ENCODE results near the gene CHST11. TPM values are rescaled to one million over a fixed set of nuclear protein-coding genes. Genes with fewer than 3 reads are reported as not detected.
"Not testable (repeated sequence)": the region's sequence is repeated elsewhere in the genome, so short reads cannot be mapped to it uniquely, and the experiment has no call there.

The CHST11 gene
- total RNA-seq, 1 donor from 2014 or later = 15.5 TPM

DNA sequence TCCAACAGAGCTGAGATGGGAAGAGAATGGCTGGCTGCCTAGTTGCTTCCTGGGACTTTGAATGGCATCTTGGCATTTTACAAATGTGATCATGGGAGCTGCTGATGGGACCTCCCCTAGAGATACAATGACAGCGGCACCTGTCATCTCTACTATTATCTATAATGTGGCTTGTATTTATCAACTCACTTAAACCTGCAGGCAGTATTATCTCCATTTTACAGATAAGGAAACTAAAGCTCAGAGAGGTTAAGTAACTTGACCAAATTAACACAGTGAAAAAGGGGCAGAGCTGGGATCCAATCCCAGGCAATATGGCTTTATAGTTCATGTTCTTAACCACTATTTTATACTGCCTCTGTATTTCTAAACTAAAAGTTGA is 111.7 kb downstream of the CHST11 start:
- H3K36me3 Mint-ChIP-seq = peaks cover 4% of the 10 kb centered on the region
- H3K4me3 Mint-ChIP-seq = no peak overlapping the region
- H3K27me3 Mint-ChIP-seq = no peaks in the 10 kb centered on the region
- no peak for DNase-seq (ENCODE audit: extremely low spot score, unreplicated experiment)
- TF ChIP-seq CTCF (conservative IDR thresholded peaks at IDR 0.05) = no peak
- peaks cover 2% of the 10 kb centered on the region for H3K4me1 Mint-ChIP-seq (ENCODE audit: unreplicated experiment)
- no peak overlapping the region for H3K27ac Mint-ChIP-seq
- no peaks in the 10 kb centered on the region for H3K9me3 Mint-ChIP-seq

DNA sequence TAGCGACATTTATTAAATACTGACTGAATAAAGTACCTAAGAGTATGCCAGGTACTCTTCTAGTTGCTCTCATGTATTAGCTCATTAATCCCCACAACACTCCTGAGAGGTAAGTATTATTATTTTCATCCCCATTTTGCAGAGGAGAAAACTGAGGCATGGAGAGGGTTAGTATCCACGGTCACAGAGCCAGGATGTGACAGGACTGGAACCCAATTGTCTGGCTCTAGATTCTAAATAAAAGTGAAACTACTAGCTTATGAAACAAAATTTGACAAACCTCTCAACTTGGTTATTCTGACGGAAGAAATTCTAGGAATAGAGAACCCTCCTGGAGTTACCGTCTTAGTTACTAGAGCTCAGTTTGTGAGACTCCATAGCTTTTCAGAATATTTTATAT is 112.2 kb downstream of the CHST11 start:
- peaks cover 4% of the 10 kb centered on the region for H3K36me3 Mint-ChIP-seq
- no peaks in the 10 kb centered on the region for H3K4me1 Mint-ChIP-seq (ENCODE audit: unreplicated experiment)
- H3K27ac Mint-ChIP-seq = no peak overlapping the region
- H3K27me3 Mint-ChIP-seq = no peaks in the 10 kb centered on the region
- H3K4me3 Mint-ChIP-seq = no peak overlapping the region
- H3K9me3 Mint-ChIP-seq = no peaks in the 10 kb centered on the region
- no peak for DNase-seq (ENCODE audit: extremely low spot score, unreplicated experiment)
- no peak for TF ChIP-seq CTCF (conservative IDR thresholded peaks at IDR 0.05)

GRCh38 chr12:104569346-104570173 is 112.8 kb downstream of the CHST11 start:
- H3K27me3 Mint-ChIP-seq = no peaks in the 10 kb centered on the region

DNA sequence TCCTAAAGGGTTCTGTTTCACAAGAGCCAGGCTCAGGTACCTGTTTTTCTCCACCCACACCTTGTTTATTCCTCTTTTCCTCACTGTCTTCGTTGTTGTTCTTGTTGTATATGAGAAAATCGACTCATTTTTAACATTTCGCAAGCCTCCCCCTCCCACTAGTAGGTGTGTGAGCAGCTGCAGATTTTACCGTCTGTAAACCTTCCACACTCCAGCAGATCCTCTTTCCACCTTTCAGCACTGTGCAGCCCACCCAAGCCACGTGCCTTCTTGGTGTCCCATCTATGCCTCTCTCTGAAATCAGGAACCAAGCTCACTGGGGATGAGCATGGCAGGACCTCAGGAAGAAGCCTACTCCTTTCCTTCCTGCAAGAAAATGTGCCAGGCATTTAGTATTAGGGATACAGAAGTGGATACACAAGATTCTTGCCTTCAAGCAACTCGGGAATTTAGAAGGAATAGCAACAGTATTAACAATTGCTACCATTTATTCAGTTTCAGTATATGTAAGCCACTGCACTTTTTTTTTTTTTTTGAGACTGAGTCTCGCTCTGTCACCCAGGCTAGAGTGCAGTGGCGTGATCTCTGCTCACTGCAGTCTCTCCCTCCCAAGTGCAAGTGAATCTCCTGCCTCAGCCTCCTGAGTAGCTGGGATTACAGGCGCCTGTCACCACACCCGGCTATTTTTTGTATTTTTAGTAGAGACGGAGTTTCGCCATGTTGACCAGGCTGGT is 113.6 kb downstream of the CHST11 start:
- Mint-ChIP-seq H3K4me1 (ENCODE audit: unreplicated experiment) (no peaks in the 10 kb centered on the region), H3K27ac (no peak overlapping the region), H3K27me3 (no peaks in the 10 kb centered on the region), H3K36me3 (no peaks in the 10 kb centered on the region), H3K4me3 (no peak overlapping the region), H3K9me3 (no peaks in the 10 kb centered on the region)
- TF ChIP-seq CTCF (conservative IDR thresholded peaks at IDR 0.05) = no peak
- no peak for DNase-seq (ENCODE audit: extremely low spot score, unreplicated experiment)

More at GRCh38 chr12:104569346-104570173, 112.8 kb downstream of the CHST11 start:
- Mint-ChIP-seq H3K36me3 (peaks cover 2% of the 10 kb centered on the region), H3K9me3 (no peaks in the 10 kb centered on the region), H3K4me1 (ENCODE audit: unreplicated experiment) (no peaks in the 10 kb centered on the region), H3K4me3 (no peak overlapping the region), H3K27ac (no peak overlapping the region)
- no peak for TF ChIP-seq CTCF (conservative IDR thresholded peaks at IDR 0.05)
- DNase-seq (ENCODE audit: extremely low spot score, unreplicated experiment) = no peak

DNA sequence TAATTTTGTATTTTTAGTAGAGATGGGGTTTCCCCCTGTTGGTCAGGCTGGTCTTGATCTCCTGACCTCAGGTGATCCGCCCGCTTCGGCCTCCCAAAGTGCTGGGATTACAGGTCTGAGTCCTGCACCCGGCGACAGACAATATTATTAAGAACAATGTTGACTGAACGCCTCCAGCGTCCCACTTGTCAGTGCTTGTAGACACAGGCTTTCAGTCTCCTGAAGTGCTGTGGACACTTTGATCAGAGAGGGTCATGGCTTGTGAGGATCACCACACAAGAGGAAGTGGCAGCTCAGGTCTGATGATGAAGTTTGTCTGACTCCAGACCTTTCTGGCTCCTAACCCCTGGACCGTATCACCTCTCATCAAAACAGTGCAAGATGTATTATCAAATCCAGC is 114.6 kb downstream of the CHST11 start:
- no peak for DNase-seq (ENCODE audit: extremely low spot score, unreplicated experiment)
- Mint-ChIP-seq H3K27me3 (no peaks in the 10 kb centered on the region), H3K9me3 (no peaks in the 10 kb centered on the region), H3K4me3 (no peak overlapping the region), H3K36me3 (no peaks in the 10 kb centered on the region), H3K4me1 (ENCODE audit: unreplicated experiment) (no peaks in the 10 kb centered on the region), H3K27ac (no peak overlapping the region)
- no peak for TF ChIP-seq CTCF (conservative IDR thresholded peaks at IDR 0.05)

DNA sequence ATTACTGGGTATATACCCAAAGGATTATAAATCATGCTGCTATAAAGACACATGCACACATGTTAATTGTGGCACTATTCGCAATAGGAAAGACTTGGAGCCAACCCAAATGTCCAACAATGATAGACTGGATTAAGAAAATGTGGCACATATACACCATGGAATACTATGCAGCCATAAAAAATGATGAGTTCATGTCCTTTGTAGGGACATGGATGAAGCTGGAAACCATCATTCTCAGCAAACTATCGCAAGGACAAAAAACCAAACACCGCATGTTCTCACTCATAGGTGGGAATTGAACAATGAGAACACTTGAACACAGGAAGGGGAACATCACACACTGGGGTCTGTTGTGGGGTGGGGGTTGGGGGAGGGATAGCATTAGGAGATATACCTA is 117.6 kb downstream of the CHST11 start:
- H3K27me3 Mint-ChIP-seq = not testable (repeated sequence)

GRCh38 chr12:104574758-104575157 is 118.0 kb downstream of the CHST11 start:
- H3K4me3 Mint-ChIP-seq; H3K9me3 Mint-ChIP-seq; H3K27me3 Mint-ChIP-seq; H3K27ac Mint-ChIP-seq; DNase-seq (ENCODE audit: extremely low spot score, unreplicated experiment); H3K36me3 Mint-ChIP-seq: not testable (repeated sequence)
- peaks cover 13% of the 10 kb centered on the region for H3K4me1 Mint-ChIP-seq (ENCODE audit: unreplicated experiment)

More for the DNA sequence above, 117.6 kb downstream of the CHST11 start:
- not testable (repeated sequence) for H3K4me3 Mint-ChIP-seq; H3K36me3 Mint-ChIP-seq; H3K27ac Mint-ChIP-seq; H3K9me3 Mint-ChIP-seq; H3K4me1 Mint-ChIP-seq (ENCODE audit: unreplicated experiment); DNase-seq (ENCODE audit: extremely low spot score, unreplicated experiment)
